Right lobe of liver (tissue), 4 donors: ENCODE measurements around the gene FEM1C.

Experiments
- CTCF ChIP-seq, 4 donors: fragments of 200-600 bp in 3 of 4; fragments of 450-650 bp in 1 of 4; IDR thresholded peaks; one replicate each; pipeline versions ENCODE4 v1.5.1 to v1.8.0; 2016 to 2022; ENCODE audit warnings: antibody characterized with exemption in 4 of 4, mild to moderate bottlenecking in 2 of 4
- POLR2A ChIP-seq: fragments of 450-650 bp; IDR thresholded peaks from one replicate; pipeline ENCODE4 v1.6.1; 2017; ENCODE audit warnings: antibody characterized with exemption, mild to moderate bottlenecking
- donor health status: DM: no; HTN: no; CAD: no.
- donor health status: DM: no; HTN: no; CAD: no.
- donor health status: DM: no; HTN: yes; CAD: no.

GRCh38 chr5:115520191-115520590 is 24.4 kb downstream of the FEM1C start:
- TF ChIP-seq CTCF (IDR thresholded peaks at IDR 0.05) (no peak), POLR2A (no peak)
